ENCODE measurements around the gene INF2.

DNA sequence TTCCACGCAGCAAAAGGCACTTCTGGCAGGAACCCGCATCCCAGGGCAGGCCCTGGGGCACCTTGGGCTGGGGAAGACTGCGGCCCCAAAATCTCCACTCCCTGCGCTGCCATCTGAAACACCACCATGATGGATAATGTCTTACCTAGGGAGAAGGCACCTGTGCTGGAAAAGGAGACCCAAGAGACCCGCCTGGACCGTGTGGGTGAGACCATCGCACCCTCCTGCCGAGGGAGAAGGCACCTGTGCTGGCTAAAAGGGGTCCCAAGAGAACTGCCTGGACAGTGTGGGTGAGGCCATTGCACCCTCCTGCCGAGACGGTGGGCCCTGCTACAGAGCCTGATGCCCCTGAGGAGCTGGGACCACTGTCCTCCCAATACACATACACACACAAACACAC lies 24.8 kb upstream of the INF2 start:
- TF ChIP-seq, protein P1, sequence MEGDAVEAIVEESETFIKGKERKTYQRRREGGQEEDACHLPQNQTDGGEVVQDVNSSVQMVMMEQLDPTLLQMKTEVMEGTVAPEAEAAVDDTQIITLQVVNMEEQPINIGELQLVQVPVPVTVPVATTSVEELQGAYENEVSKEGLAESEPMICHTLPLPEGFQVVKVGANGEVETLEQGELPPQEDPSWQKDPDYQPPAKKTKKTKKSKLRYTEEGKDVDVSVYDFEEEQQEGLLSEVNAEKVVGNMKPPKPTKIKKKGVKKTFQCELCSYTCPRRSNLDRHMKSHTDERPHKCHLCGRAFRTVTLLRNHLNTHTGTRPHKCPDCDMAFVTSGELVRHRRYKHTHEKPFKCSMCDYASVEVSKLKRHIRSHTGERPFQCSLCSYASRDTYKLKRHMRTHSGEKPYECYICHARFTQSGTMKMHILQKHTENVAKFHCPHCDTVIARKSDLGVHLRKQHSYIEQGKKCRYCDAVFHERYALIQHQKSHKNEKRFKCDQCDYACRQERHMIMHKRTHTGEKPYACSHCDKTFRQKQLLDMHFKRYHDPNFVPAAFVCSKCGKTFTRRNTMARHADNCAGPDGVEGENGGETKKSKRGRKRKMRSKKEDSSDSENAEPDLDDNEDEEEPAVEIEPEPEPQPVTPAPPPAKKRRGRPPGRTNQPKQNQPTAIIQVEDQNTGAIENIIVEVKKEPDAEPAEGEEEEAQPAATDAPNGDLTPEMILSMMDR (IDR thresholded peaks at IDR 0.05) = no peak
- TF ChIP-seq POLR2AphosphoS5 (IDR thresholded peaks at IDR 0.05) = no peak
- no peak for TF ChIP-seq POLR2A (IDR thresholded peaks at IDR 0.05; ENCODE audit: low read depth)

Data from esophagus muscularis mucosa (tissue), 3 donors.